GM12878 (cell line): ENCODE data around the gene SIRPD.

Experiments
- SRF ChIP-seq, 2 experiments: IDR thresholded peaks; 2 replicates each; pipeline ENCODE4 v1.6.1; 2011; ENCODE audit warnings: low read depth in 2 of 2, low read length in 2 of 2, mild to moderate bottlenecking in 1 of 2, moderate library complexity in 1 of 2
- USF1 ChIP-seq: IDR thresholded peaks from 2 replicates; pipeline ENCODE4 v1.6.1; 2011; ENCODE audit warnings: borderline replicate concordance, low read depth, mild to moderate bottlenecking, moderate library complexity, mixed read lengths, low read length; ENCODE audit not compliant: insufficient read depth; ENCODE audit errors: extremely low read length

- TF ChIP-seq SRF (IDR thresholded peaks at IDR 0.05; ENCODE audit: low read depth in 2 of 2, low read length in 2 of 2), result peak in 1 of 2 experiments; percentile 73; a peak in 3 of 4 replicates
- no peak for TF ChIP-seq USF1
Observed at GRCh38 chr20:1509237-1509636, 48.3 kb downstream of the SIRPD start.
